Measurements from ENCODE around the gene NDUFA6.
"Not testable (repeated sequence)": the region's sequence is repeated elsewhere in the genome, so short reads cannot be mapped to it uniquely, and the experiment has no call there.

- TF ChIP-seq CTCF (conservative IDR thresholded peaks at IDR 0.05; ENCODE audit: low read depth, low read length); EZH2 (IDR thresholded peaks at IDR 0.05; ENCODE audit: low read length, unreplicated experiment): not testable (repeated sequence)
Measured at GRCh38 chr22:42123529-42123928, 33.0 kb upstream of the NDUFA6 start.

All from PC-3 (cell line).